Ureter (tissue), 1 donor: ENCODE data around the gene ETAA1. TPM values are rescaled to one million over a fixed set of nuclear protein-coding genes. Genes with fewer than 3 reads are reported as not detected.

ENCODE experiments used
- DNase-seq: peaks from one replicate; pipeline ENCODE4 v3.0.0-alpha.2; 2020; ENCODE audit warnings: low spot score
- total RNA-seq: library from RNA; stranded (reverse); gene quantifications from one replicate; pipeline ENCODE4 v1.2.4, GENCODE V29; 2023
- donor health status: DM: yes; HTN: yes; CAD: no.

The ETAA1 gene
- total RNA-seq: 14.0 TPM

DNA sequence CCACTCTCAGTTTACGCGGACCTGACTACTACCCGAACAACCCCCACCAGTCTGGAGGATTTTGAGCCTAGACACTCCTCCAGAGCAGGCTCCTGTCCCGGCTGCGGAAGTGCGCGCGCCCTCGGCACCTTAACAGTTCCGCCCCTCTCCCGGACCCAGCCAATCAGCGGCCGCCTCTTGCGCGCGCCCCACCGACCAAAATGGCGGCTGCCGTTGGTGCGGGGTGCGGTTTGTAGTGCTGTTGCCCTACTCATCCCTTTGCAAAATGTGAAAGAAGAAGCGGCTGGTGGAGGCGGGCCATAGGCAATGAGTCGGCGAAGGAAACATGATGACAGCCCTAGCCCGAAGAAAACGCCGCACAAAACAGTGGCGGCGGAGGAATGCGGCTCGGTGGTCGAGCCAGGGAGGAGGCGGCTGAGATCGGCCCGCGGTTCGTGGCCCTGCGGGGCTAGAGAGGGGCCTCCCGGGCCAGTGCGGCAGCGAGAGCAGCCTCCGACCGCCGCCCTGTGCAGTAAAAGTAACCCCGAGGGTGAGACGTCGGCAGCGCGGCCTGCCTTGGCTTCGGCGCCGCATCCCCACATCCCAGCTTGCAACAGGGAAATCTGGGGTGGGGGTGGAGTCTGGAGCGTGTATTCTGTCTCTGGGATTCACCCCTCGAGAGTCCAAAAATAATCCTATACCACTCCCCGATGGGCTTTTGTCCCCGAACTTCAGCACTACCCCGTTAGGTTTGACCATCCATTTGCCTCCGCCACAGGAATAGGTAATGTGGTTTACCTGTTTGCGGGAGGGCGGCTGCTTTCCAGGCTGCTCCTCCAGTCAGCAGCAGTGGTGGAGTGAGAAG lies at the start of gene ETAA1:
TSS of gene ETAA1 (plus strand) at position 191 of the 844 bp plus-strand sequence. CDS start at position 307, 116 bp downstream.
- DNase-seq: peak; percentile 94

GRCh38 chr2:67366832-67367412 lies 30.2 kb upstream of the ETAA1 start:
- no peak for DNase-seq

- no peak for DNase-seq
Observed at GRCh38 chr2:67374481-67374880, 22.7 kb upstream of the ETAA1 start.

DNA sequence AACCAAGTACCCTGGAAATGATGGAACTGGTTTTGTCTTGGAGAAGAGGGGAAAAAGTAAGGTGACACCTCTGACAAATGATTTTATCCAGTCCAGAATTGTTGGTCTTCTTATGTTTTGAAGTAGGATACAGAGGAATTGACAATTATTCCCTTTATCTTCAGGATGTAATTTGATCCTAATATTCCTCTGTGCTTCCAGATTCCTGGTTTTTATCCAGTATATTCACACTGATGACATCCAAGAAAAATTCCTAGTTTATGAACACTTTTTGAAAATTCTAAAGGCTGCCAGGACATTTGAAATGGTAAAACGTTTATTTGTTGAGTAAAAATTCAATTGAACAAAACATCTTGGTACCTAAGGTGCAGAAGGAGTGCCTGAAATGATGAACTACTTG lies 22.2 kb upstream of the ETAA1 start:
- DNase-seq: no peak

- DNase-seq: no peak
Observed at GRCh38 chr2:67378555-67378954, 18.6 kb upstream of the ETAA1 start.

- no peak for DNase-seq
Observed at GRCh38 chr2:67379048-67379447, 18.1 kb upstream of the ETAA1 start.

DNA sequence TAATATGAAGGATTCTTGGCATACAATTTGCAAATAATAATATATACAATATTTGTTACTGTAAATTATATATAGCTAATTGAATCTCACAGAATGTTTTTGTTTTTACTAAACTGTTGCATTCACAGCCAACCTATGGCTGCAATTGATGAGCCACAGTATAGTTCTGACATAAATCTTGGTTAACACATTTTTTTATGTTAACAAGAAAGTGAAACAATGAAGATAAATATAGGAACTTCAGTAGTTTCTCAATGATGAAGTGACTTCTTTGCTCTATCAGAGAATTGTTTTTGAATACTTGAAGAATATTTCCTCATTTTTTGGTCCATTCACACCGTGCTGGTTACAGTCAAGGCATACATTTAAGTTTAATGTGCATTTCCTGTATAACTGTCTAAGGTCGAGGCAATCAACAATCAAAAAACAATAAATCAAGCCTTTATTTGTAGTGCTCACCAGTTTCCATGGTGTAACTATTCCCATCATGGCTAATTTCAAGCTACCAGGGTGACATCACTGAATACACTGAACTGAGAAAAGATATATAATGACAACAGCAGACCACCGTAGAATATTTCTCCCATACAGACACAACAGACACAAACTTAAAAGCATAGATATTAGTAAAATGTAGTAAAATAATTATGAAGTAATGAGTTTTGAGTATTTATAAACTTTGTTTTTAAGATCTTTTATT lies 12.9 kb upstream of the ETAA1 start:
- DNase-seq: no peak

DNA sequence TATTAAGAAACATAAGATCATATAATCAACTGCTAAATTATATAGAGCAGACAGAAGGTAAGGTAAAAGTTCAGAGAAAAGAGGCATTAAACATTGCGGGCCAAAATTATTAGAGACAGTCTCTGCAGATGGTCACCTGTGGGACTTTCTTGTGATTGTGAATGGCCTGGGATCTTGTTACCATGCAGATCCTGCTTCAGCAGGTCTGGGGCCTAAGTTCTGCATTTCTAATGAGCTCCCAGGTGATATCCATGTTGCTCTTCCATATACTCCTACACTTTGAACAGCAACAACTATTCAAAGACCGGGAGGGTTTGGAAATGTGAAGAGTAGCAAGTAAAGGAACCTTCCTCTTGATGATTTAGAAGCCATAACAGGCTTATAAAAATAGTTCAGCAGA lies 8.5 kb upstream of the ETAA1 start:
- no peak for DNase-seq

- DNase-seq: no peak
Observed at GRCh38 chr2:67389286-67389685, 7.8 kb upstream of the ETAA1 start.

GRCh38 chr2:67389788-67390187 lies 7.3 kb upstream of the ETAA1 start:
- DNase-seq: no peak

DNA sequence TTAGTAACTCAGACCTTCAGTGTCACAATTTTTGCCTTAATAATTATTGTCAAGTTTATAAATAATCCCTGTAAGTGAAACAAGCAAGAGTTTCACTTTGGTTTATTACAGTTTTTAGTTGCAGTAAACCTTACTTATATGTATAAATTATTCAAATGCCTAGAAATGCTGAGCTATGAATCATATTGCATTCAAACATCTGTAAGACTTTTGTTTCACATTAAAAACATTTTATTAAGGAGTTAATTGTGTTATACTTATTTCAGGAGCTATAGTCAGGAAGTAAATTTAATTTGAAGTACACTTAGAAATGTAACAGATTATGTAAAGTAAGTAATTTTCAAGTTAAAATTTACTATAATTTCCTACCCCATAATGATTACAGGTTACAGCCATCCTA lies 3.9 kb upstream of the ETAA1 start:
- DNase-seq: no peak

DNA sequence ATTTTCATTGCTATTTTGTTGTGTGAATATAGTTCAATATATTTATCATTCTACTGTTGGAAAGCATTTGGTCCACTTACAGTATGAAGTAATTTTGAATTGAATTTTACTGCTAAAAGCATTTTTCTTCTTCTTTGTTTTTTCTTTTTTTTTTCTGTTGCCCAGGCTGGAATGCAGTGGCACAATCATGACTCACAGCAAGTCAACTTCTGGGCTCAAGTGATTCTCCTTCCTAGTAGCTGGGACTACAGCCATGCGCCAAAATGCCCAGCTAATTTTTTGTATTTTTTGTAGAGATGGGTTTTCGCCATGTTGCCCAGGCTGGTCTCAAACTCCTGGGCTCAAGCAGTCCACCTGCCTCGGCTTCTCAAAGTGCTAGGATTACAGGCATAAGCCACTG lies 2.4 kb upstream of the ETAA1 start:
- DNase-seq: no peak

GRCh38 chr2:67399144-67399543 lies 2.0 kb downstream of the ETAA1 start:
- no peak for DNase-seq

DNA sequence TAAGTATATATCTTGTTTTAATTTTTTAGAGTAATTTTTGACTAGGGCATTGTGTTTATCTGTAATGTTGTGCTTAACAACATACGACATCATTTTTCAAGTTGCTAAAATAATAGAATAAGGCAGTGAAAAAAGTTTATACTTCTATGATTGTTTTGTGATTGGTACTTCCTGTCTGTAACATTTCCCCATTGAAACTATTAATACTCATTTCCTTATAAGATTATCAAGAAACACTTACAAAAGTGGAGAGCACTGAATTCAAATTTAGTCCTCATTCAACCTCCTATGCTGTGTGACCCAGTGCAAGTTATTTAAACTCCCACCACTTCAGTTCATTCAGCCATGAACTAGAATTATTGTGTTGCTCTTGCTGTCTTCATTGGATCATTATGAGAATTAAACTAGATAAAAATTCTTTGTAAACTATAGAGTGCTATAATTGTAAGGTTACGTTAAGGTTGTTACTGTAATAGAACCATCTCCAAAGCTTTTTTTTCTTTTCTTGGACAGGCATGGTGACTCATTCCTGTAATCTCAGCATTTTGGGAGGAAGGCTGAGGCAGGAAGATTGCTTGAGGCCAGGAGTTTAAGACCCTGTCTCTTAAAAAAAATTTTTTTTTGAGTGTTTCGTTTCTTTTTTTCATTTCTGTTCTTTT lies 2.8 kb downstream of the ETAA1 start:
- DNase-seq: no peak

DNA sequence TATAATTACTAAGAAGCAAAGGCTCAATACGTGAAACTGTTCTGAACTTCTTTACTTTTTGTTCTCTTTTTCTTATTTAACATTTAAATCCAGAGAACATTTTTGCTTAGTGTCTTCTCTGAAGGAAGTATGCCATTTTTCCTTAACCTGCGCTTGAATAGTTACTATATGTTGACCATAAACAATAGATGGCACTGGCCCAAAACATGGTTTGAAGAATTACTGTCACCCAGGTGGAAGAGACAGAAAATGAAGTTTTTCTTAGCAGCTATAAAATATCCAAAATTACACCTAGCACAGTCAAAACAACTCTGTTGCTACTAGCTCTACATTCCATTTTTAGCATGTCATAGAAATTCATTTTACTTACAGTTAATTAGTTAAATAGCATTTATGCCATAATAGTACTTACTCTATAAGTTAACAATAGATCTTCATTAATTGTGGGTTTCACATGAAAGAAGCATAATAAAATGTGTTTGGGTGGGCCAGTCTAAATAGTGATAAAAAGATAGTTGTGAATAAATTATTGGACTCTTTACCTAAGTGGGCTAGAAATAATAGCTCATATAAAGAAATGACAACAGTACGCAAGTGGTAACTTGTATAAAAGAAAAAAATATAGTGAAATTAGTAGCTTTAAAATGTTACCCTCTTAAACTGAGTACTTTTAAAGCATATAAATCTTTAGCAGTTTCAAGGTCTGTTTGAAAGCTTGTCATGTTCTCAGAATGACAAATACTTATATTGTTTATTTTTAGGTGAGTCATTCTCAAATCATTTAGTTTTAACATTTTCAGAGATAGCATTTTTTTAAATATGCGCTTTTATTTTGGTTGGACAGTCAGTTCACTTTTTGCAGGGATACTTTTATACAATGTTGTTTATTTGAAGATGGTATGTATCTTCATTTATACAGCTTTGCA lies 3.7 kb downstream of the ETAA1 start:
- DNase-seq: no peak

GRCh38 chr2:67408346-67408745 lies 11.2 kb downstream of the ETAA1 start:
- no peak for DNase-seq

DNA sequence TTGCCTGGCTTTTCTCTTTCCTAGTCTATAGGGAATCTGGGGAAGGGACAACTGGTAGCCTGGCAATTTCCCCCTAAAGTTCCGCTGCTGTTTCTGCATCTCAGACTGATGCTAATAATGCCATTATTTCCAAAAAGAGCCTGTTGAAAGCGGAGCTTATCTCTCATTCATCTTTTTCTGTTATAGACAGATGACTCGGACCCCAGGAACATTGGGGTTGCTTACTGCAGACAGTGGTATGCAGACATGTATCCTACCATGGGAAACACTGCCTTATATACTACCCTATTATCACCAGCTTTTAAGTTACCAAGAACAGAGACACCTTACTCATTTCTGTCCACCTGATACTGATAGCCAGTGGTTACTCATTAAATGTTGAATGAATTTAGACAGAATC lies 15.3 kb downstream of the ETAA1 start:
- DNase-seq: no peak

DNA sequence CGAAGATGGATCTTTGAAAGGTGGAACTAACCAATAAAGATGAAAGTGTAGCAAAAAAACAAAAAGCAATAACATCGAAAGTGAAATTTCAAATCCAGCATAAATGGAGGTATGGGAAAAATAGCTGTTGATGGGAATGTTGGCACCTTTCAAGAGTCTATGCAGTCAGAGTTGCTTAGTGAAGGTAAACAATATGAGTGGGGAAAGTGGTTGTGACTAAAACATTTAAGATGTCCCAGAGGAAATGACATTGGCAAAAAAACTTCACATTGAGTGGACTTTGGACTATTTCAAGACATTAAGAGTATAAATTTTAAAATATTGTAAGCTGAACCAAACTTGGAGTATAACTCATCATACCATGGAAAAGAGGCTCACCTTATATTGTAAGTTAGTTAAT lies 17.7 kb downstream of the ETAA1 start:
- DNase-seq: no peak

DNA sequence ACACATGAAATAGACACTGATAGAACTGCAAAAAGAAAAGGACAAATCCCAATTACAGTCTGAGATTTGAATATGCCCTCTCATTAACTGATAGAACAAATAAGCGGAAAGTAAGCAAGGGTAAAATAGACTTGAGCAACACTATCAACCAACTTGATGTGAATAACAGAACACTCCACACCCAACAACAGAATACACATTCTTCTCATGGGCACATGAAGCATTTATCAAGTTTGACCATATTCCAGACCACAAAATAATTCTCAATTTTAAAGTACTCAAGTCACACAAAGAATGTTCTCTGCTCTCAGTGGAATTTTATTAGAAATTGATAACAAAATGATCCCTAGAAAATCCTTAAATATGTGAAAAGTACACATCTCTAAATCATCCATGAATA lies 19.0 kb downstream of the ETAA1 start:
- DNase-seq: no peak

GRCh38 chr2:67423489-67423888 lies 26.4 kb downstream of the ETAA1 start:
- no peak for DNase-seq

DNA sequence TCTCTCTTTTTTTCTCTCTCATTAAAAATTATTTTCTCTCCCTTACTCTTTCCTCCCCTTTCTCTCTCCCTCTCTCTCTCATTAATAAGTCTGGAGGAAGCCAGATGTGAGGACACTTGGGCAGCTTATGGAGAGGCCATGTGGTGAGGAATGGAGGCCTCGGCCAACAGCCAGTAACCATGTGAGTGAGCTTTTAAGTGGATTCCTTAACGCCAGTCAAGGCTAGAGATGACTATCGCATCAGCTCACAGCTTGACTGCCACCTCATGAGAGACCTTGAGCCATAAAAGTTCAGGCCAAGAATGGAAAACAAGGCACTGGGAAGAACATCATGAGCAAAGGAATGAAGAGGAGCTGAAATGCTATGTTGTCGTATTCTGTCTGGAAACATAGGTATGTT lies 39.1 kb downstream of the ETAA1 start:
- no peak for DNase-seq
